Neural cell (in vitro differentiated cells): ENCODE measurements around the gene CARMIL1. TPM values are rescaled to one million over a fixed set of nuclear protein-coding genes. Genes with fewer than 3 reads are reported as not detected.

ENCODE experiments used
- H2AFZ ChIP-seq: fragments of 200-600, 300-800 bp; sonication (generic), shearing (Covaris generic); 2 replicates; pipeline ENCODE4 v1.6.0; 2014; ENCODE audit warnings: low read depth, mild to moderate bottlenecking, antibody characterized with exemption, low read length, moderate library complexity
- H3F3A ChIP-seq: fragments of 200-600 bp; shearing (Covaris generic); 2 replicates; pipeline ENCODE4 v1.6.1; 2016; ENCODE audit warnings: mild to moderate bottlenecking, moderate library complexity, mixed read lengths, antibody characterized with exemption, low read length; ENCODE audit not compliant: insufficient read depth, poor library complexity, severe bottlenecking
- H3K27ac ChIP-seq: fragments of 200-600, 300-800 bp; sonication (generic), shearing (Covaris generic); 2 replicates; pipeline ENCODE4 v1.5.1; 2014; ENCODE audit warnings: mild to moderate bottlenecking, low read length, moderate library complexity
- H3K27me3 ChIP-seq: fragments of 300-800, 200-600 bp; sonication (generic), shearing (Covaris generic); 2 replicates; pipeline ENCODE4 v1.6.0; 2014; ENCODE audit warnings: mild to moderate bottlenecking, low read depth, low read length, moderate library complexity; ENCODE audit not compliant: insufficient read depth
- H3K36me3 ChIP-seq: fragments of 300-800, 200-600 bp; sonication (generic), shearing (Covaris generic); 2 replicates; pipeline ENCODE4 v1.5.1; 2014; ENCODE audit warnings: mild to moderate bottlenecking, antibody characterized with exemption, low read length, moderate library complexity; ENCODE audit not compliant: insufficient read depth
- H3K4me2 ChIP-seq: fragments of 300-800, 200-600 bp; sonication (generic), shearing (Covaris generic); 2 replicates; pipeline ENCODE4 v1.6.0; 2014; ENCODE audit warnings: mild to moderate bottlenecking, low read length
- H3K4me3 ChIP-seq: fragments of 300-800, 200-600 bp; sonication (generic), shearing (Covaris generic); 2 replicates; pipeline ENCODE4 v1.5.1; 2014; ENCODE audit warnings: mild to moderate bottlenecking, low read length, moderate library complexity
- H3K79me2 ChIP-seq: fragments of 200-600 bp; shearing (Covaris generic); replicated peaks from 2 replicates; pipeline ENCODE4 v1.6.0; 2014; ENCODE audit warnings: mild to moderate bottlenecking, low read length, moderate library complexity; ENCODE audit not compliant: insufficient read depth
- H3K9ac ChIP-seq: fragments of 300-800, 200-600 bp; sonication (generic), shearing (Covaris generic); 2 replicates; pipeline ENCODE4 v1.6.1; 2016; ENCODE audit warnings: mild to moderate bottlenecking, low read length, mixed read lengths
- H3K9me2 ChIP-seq: fragments of 200-600 bp; shearing (Covaris generic); 2 replicates; pipeline ENCODE4 v1.6.1; 2016; ENCODE audit warnings: mild to moderate bottlenecking, low read length, mixed read lengths; ENCODE audit not compliant: insufficient read depth
- H3K9me3 ChIP-seq: fragments of 200-600, 300-800 bp; sonication (generic), shearing (Covaris generic); 2 replicates; pipeline ENCODE4 v1.6.1; 2016; ENCODE audit warnings: mild to moderate bottlenecking, mixed run types, low read length, moderate library complexity, mixed read lengths
- H4K20me1 ChIP-seq: fragments of 200-600 bp; shearing (Covaris generic); 2 replicates; pipeline ENCODE4 v1.6.1; 2016; ENCODE audit warnings: mild to moderate bottlenecking, mixed run types; ENCODE audit not compliant: insufficient read depth
- EP300 ChIP-seq: fragments of 450-650 bp; conservative IDR thresholded peaks from 2 replicates; pipeline ENCODE4 v1.6.1; 2014; ENCODE audit warnings: antibody characterized with exemption, mild to moderate bottlenecking, moderate library complexity; ENCODE audit not compliant: poor library complexity, severe bottlenecking
- EZH2 ChIP-seq: fragments of 200-600, 300-800 bp; shearing (Covaris generic), sonication (generic); IDR thresholded peaks from 2 replicates; pipeline ENCODE4 v1.6.1; 2014; ENCODE audit warnings: antibody characterized with exemption, low read length, borderline replicate concordance, mild to moderate bottlenecking; ENCODE audit not compliant: insufficient read depth, poor library complexity, severe bottlenecking
- MXI1 ChIP-seq: fragments of 450-650 bp; conservative IDR thresholded peaks from 2 replicates; pipeline ENCODE4 v1.6.1; 2014; ENCODE audit warnings: antibody characterized with exemption, mild to moderate bottlenecking; ENCODE audit not compliant: poor library complexity, severe bottlenecking
- POLR2AphosphoS5 ChIP-seq: IDR thresholded peaks from 2 replicates; pipeline ENCODE4 v1.6.1; 2012
- RAD21 ChIP-seq: fragments of 450-650 bp; conservative IDR thresholded peaks from 2 replicates; pipeline ENCODE4 v1.6.1; 2014; ENCODE audit warnings: antibody characterized with exemption, mild to moderate bottlenecking, moderate library complexity
- SMC3 ChIP-seq: fragments of 450-650 bp; conservative IDR thresholded peaks from 2 replicates; pipeline ENCODE4 v1.6.1; 2014; ENCODE audit warnings: antibody characterized with exemption, mild to moderate bottlenecking, moderate library complexity; ENCODE audit not compliant: poor library complexity
- TAF1 ChIP-seq: IDR thresholded peaks from 2 replicates; pipeline ENCODE4 v1.6.1; 2012; ENCODE audit warnings: low read depth
- polyA plus RNA-seq: library from polyadenylated mRNA; depleted of rRNA; stranded (reverse); fragments of >200 nt; gene quantifications from 2 replicates; pipeline ENCODE4 v1.2.3, GENCODE V29; 2014
- TF ChIP-seq, protein P1 (sequence below): fragments of 450-650 bp; IDR thresholded peaks from 2 replicates; pipeline ENCODE4 v1.5.1; 2014; ENCODE audit warnings: antibody characterized with exemption, mild to moderate bottlenecking, moderate library complexity; ENCODE audit not compliant: poor library complexity, severe bottlenecking
- TF ChIP-seq, protein P2 (sequence below): IDR thresholded peaks from 2 replicates; pipeline ENCODE4 v1.6.1; 2012; ENCODE audit warnings: borderline replicate concordance

The CARMIL1 gene
- polyA plus RNA-seq, 1 donor from 2014 or later: 5.3 TPM

DNA sequence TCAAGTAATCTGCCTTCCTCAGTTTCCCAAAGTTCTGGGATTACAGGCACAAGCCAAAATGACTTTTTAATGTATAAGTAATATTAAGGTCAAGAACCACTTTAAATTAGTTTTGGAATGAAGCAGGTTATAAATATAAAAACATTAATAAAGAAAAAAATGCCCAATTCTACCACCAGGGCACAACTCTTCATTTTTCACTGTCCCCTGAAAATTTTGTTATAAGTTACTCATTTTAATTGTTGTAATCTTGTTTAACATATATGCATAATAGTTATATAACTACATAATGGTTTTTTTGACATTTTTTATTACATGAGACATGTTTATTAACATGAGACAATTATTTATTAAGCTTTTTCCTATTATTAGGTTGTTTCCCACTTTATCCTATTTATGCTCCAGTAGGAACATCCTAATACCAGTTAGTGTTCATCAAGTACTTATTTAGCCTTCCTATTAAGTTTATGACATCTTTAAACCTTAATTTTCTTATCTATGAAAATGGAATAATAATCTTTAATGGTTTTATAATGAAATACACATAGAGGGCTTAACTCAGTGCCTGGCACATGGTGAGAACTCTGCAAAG, 190.7 kb downstream of the CARMIL1 start:
- no peaks in the 10 kb centered on the region for H3F3A ChIP-seq
- no peak overlapping the region for H3K4me3 ChIP-seq
- no peak overlapping the region for H2AFZ ChIP-seq
- no peaks in the 10 kb centered on the region for H3K36me3 ChIP-seq
- H4K20me1 ChIP-seq: no peaks in the 10 kb centered on the region
- H3K4me2 ChIP-seq: no peak overlapping the region
- H3K79me2 ChIP-seq: no peaks in the 10 kb centered on the region
- TF ChIP-seq, protein P1, sequence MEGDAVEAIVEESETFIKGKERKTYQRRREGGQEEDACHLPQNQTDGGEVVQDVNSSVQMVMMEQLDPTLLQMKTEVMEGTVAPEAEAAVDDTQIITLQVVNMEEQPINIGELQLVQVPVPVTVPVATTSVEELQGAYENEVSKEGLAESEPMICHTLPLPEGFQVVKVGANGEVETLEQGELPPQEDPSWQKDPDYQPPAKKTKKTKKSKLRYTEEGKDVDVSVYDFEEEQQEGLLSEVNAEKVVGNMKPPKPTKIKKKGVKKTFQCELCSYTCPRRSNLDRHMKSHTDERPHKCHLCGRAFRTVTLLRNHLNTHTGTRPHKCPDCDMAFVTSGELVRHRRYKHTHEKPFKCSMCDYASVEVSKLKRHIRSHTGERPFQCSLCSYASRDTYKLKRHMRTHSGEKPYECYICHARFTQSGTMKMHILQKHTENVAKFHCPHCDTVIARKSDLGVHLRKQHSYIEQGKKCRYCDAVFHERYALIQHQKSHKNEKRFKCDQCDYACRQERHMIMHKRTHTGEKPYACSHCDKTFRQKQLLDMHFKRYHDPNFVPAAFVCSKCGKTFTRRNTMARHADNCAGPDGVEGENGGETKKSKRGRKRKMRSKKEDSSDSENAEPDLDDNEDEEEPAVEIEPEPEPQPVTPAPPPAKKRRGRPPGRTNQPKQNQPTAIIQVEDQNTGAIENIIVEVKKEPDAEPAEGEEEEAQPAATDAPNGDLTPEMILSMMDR: no peak
- no peak for TF ChIP-seq EZH2
- H3K9me3 ChIP-seq: no peaks in the 10 kb centered on the region
- H3K9ac ChIP-seq: no peak overlapping the region
- H3K9me2 ChIP-seq: no peaks in the 10 kb centered on the region
- no peak overlapping the region for H3K27ac ChIP-seq
- no peaks in the 10 kb centered on the region for H3K27me3 ChIP-seq

DNA sequence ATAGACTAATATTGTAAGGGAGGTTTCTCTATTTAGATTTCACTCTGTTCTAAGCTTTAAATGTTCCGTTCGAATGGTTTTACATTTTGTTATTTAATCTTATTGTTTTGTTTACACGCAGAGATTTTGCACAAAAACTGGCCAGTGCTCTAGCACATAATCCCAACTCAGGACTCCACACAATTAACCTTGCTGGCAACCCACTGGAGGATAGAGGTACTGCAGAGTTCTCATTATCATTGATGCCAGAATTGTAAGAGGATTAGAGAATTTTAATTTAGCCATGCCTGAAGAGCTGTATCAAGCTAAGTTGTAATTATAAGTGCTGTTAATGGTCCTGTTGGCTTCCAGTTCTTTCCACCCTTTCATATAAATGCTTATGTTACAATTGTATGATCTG, 193.1 kb downstream of the CARMIL1 start:
- no peak overlapping the region for H3K4me3 ChIP-seq
- no peak overlapping the region for H3K27ac ChIP-seq
- H3K9me3 ChIP-seq: no peaks in the 10 kb centered on the region
- no peak overlapping the region for H3K4me2 ChIP-seq
- H3F3A ChIP-seq: no peaks in the 10 kb centered on the region
- TF ChIP-seq SMC3: no peak
- no peak for TF ChIP-seq EZH2
- TF ChIP-seq, protein P2, sequence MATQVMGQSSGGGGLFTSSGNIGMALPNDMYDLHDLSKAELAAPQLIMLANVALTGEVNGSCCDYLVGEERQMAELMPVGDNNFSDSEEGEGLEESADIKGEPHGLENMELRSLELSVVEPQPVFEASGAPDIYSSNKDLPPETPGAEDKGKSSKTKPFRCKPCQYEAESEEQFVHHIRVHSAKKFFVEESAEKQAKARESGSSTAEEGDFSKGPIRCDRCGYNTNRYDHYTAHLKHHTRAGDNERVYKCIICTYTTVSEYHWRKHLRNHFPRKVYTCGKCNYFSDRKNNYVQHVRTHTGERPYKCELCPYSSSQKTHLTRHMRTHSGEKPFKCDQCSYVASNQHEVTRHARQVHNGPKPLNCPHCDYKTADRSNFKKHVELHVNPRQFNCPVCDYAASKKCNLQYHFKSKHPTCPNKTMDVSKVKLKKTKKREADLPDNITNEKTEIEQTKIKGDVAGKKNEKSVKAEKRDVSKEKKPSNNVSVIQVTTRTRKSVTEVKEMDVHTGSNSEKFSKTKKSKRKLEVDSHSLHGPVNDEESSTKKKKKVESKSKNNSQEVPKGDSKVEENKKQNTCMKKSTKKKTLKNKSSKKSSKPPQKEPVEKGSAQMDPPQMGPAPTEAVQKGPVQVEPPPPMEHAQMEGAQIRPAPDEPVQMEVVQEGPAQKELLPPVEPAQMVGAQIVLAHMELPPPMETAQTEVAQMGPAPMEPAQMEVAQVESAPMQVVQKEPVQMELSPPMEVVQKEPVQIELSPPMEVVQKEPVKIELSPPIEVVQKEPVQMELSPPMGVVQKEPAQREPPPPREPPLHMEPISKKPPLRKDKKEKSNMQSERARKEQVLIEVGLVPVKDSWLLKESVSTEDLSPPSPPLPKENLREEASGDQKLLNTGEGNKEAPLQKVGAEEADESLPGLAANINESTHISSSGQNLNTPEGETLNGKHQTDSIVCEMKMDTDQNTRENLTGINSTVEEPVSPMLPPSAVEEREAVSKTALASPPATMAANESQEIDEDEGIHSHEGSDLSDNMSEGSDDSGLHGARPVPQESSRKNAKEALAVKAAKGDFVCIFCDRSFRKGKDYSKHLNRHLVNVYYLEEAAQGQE: no peak
- no peak for TF ChIP-seq TAF1
- TF ChIP-seq, protein P1: no peak
- TF ChIP-seq POLR2AphosphoS5: no peak
- TF ChIP-seq RAD21: no peak
- no peak for TF ChIP-seq MXI1
- TF ChIP-seq EP300: no peak
- H3K9ac ChIP-seq: no peak overlapping the region
- no peaks in the 10 kb centered on the region for H3K79me2 ChIP-seq
- no peaks in the 10 kb centered on the region for H3K36me3 ChIP-seq
- H2AFZ ChIP-seq: no peak overlapping the region
- H3K9me2 ChIP-seq: no peaks in the 10 kb centered on the region
- no peaks in the 10 kb centered on the region for H4K20me1 ChIP-seq
- no peaks in the 10 kb centered on the region for H3K27me3 ChIP-seq
